Activated CD4-positive, alpha-beta memory T cell treated with anti-CD3 and anti-CD28 coated beads for 36 hours (primary cell): ENCODE data around the gene PRDM13. TPM values are rescaled to one million over a fixed set of nuclear protein-coding genes. Genes with fewer than 3 reads are reported as not detected.
"Not testable (repeated sequence)": the region's sequence is repeated elsewhere in the genome, so short reads cannot be mapped to it uniquely, and the experiment has no call there.

Source experiments
- CTCF ChIA-PET: fragments of 350-600 bp; sonication (Branson Sonifier 250); formaldehyde crosslinking; loops from one replicate; lab custom pipeline; 2021; ENCODE audit warnings: antibody characterized with exemption, inconsistent platforms; lab: Charles Lee
- POLR2A ChIA-PET: fragments of 350-600 bp; sonication (Branson Sonifier 250); formaldehyde crosslinking; loops from one replicate; lab custom pipeline; 2021; ENCODE audit warnings: antibody characterized with exemption; lab: Charles Lee
- DNase-seq: peaks from one replicate; pipeline ENCODE4 v3.0.0-alpha.2; 2020
- H3K27ac Mint-ChIP-seq: one replicate; pipeline ENCODE4 v1.8.0; 2021; ENCODE audit warnings: mixed read lengths
- H3K27me3 Mint-ChIP-seq: one replicate; pipeline ENCODE4 v1.8.0; 2021; ENCODE audit warnings: mixed read lengths
- H3K36me3 Mint-ChIP-seq: one replicate; pipeline ENCODE4 v1.8.0; 2021; ENCODE audit warnings: mixed read lengths
- H3K4me1 Mint-ChIP-seq: one replicate; pipeline ENCODE4 v1.8.0; 2021; ENCODE audit warnings: low read depth, mixed read lengths
- H3K4me3 Mint-ChIP-seq: one replicate; pipeline ENCODE4 v1.8.0; 2021; ENCODE audit warnings: mild to moderate bottlenecking, mixed read lengths
- H3K9me3 Mint-ChIP-seq: one replicate; pipeline ENCODE4 v1.8.0; 2021; ENCODE audit warnings: mixed read lengths
- intact Hi-C: fragments of 100-400 bp; cut with micrococcal nuclease; formaldehyde crosslinking; loops from one replicate; pipeline ENCODE4 v1.15.1; 2023
- total RNA-seq, 2 experiments: library from RNA; stranded (reverse); gene quantifications; one replicate each; pipeline ENCODE4 v1.2.3, GENCODE V29; 2021

PRDM13 gene
- total RNA-seq, 2 experiments from 2014 or later: not detected

GRCh38 chr6:99650091-99650571 lies 43.5 kb downstream of the PRDM13 start:
- intact Hi-C loops, H3K4me3 Mint-ChIP-seq, POLR2A ChIA-PET, H3K9me3 Mint-ChIP-seq, H3K27ac Mint-ChIP-seq, DNase-seq, H3K36me3 Mint-ChIP-seq, H3K4me1 Mint-ChIP-seq, CTCF ChIA-PET: not testable (repeated sequence)
- peaks cover 31% of the 10 kb centered on the region for H3K27me3 Mint-ChIP-seq

DNA sequence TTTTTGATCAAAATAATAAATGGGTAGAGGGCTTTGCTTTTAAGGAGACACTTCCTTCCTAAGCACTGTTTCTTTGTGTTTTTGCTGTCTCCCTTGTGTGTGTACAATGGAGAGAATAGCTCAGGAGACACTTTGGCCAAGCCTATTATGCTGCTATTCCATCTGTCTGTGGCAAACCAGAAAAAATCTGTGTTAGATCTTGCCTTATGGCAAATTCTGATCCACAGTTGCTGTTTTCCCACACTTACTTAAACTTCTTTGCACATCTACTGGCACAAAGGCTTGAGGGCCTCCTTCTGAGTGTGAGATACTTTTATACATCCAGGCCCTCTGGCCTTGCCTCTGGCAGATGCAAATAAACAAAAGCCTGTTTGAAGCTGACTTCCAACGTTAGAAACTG lies 53.6 kb downstream of the PRDM13 start:
- Mint-ChIP-seq H3K9me3 (no peaks in the 10 kb centered on the region), H3K4me1 (no peaks in the 10 kb centered on the region), H3K27ac (no peak overlapping the region), H3K36me3 (no peaks in the 10 kb centered on the region), H3K27me3 (peaks cover under 1% of the 10 kb centered on the region), H3K4me3 (no peak overlapping the region)
- CTCF ChIA-PET: no interaction called here
- POLR2A ChIA-PET: no interaction called here
- intact Hi-C loops: no loop called here
- no peak for DNase-seq

- Mint-ChIP-seq H3K4me3 (no peak overlapping the region), H3K36me3 (no peaks in the 10 kb centered on the region), H3K27ac (no peak overlapping the region), H3K4me1 (no peaks in the 10 kb centered on the region), H3K9me3 (no peaks in the 10 kb centered on the region), H3K27me3 (peaks cover 1% of the 10 kb centered on the region)
- intact Hi-C loops: no loop called here
- POLR2A ChIA-PET: no interaction called here
- no peak for DNase-seq
- CTCF ChIA-PET: no interaction called here
Measured at GRCh38 chr6:99661870-99662269, 55.2 kb downstream of the PRDM13 start.

DNA sequence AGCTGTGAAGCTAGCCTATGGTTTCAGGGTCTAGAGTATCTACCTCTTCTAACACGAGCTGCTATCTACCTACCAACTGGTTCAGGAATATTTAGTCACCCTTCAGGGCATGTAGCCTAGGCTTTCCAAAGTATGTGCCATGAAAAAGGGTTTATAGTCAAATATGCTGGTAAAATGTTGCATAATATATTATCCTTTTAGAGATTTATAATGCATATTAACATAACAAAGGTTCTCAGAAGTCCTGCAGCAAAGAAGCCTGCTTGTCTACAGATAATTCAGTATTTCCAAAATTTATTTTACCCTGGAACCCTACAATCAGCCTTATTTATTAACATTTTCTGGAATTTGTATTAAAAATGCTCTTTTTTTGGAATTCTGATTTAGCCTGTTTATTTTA lies 56.0 kb downstream of the PRDM13 start:
- POLR2A ChIA-PET: no interaction called here
- DNase-seq: no peak
- CTCF ChIA-PET: no interaction called here
- Mint-ChIP-seq H3K27me3 (peaks cover 1% of the 10 kb centered on the region), H3K27ac (no peak overlapping the region), H3K36me3 (no peaks in the 10 kb centered on the region), H3K4me1 (no peaks in the 10 kb centered on the region), H3K4me3 (no peak overlapping the region), H3K9me3 (no peaks in the 10 kb centered on the region)
- intact Hi-C loops: no loop called here

Other genes with a start within 250 kb of the PRDM13 start
- gene COQ3, start 212.6 kb upstream of the PRDM13 start, total RNA-seq: 10 to 100 TPM; 14.9 to 16.4 TPM
- 100 to 1,000 TPM; 101 to 115 TPM for gene PNISR, start 181.5 kb upstream of the PRDM13 start, total RNA-seq
- gene USP45, start 91.4 kb upstream of the PRDM13 start, total RNA-seq: 10 to 100 TPM; 13.3 to 15.2 TPM
- 10 to 100 TPM; 59.9 to 64.0 TPM for gene CCNC, start 38.2 kb upstream of the PRDM13 start, total RNA-seq